GM18526 (cell line): ENCODE measurements around the gene RANBP9.

Experiments used
- POLR2A ChIP-seq: IDR thresholded peaks from 3 replicates; pipeline ENCODE4 v1.6.1; 2011; ENCODE audit not compliant: insufficient read length; ENCODE audit errors: extremely low read depth

The RANBP9 gene

GRCh38 chr6:13722880-13723279, 11.2 kb upstream of the RANBP9 start:
- no peak for TF ChIP-seq POLR2A

- no peak for TF ChIP-seq POLR2A
Observed at GRCh38 chr6:13718123-13718458, 6.5 kb upstream of the RANBP9 start.

- no peak for TF ChIP-seq POLR2A
Observed at GRCh38 chr6:13716955-13717295, 5.3 kb upstream of the RANBP9 start.

GRCh38 chr6:13716225-13716954, 4.8 kb upstream of the RANBP9 start:
- no peak for TF ChIP-seq POLR2A

GRCh38 chr6:13715444-13715883, 3.8 kb upstream of the RANBP9 start:
- TF ChIP-seq POLR2A, result no peak

GRCh38 chr6:13712599-13712898, 914 bp upstream of the RANBP9 start:
- no peak for TF ChIP-seq POLR2A

- no peak for TF ChIP-seq POLR2A
Observed at GRCh38 chr6:13711324-13711732, 307 bp downstream of the RANBP9 start.

- no peak for TF ChIP-seq POLR2A
Observed at GRCh38 chr6:13710552-13711323, 897 bp downstream of the RANBP9 start.

GRCh38 chr6:13709689-13710551, 1.7 kb downstream of the RANBP9 start:
- TF ChIP-seq POLR2A, result no peak

GRCh38 chr6:13708736-13709135, 2.9 kb downstream of the RANBP9 start:
- TF ChIP-seq POLR2A, result no peak

GRCh38 chr6:13703496-13703895, 8.1 kb downstream of the RANBP9 start:
- TF ChIP-seq POLR2A, result no peak

- no peak for TF ChIP-seq POLR2A
Observed at GRCh38 chr6:13702809-13703302, 8.8 kb downstream of the RANBP9 start.

- no peak for TF ChIP-seq POLR2A
Observed at GRCh38 chr6:13700232-13700631, 11.4 kb downstream of the RANBP9 start.

GRCh38 chr6:13698715-13699114, 12.9 kb downstream of the RANBP9 start:
- no peak for TF ChIP-seq POLR2A

- TF ChIP-seq POLR2A, result no peak
Observed at GRCh38 chr6:13697857-13698256, 13.8 kb downstream of the RANBP9 start.

- no peak for TF ChIP-seq POLR2A
Observed at GRCh38 chr6:13696226-13696625, 15.4 kb downstream of the RANBP9 start.
